Astrocyte (in vitro differentiated cells and primary cell): ENCODE measurements around the gene LSM11.

Source experiments
- CTCF ChIP-seq: IDR thresholded peaks from 2 replicates; pipeline ENCODE4 v1.5.1; 2011; ENCODE audit warnings: low read depth, mild to moderate bottlenecking, inconsistent platforms, low read length, moderate library complexity; ENCODE audit not compliant: insufficient read depth
- EZH2 ChIP-seq: IDR thresholded peaks from 2 replicates; pipeline ENCODE4 v1.6.1; 2012; ENCODE audit warnings: mild to moderate bottlenecking, low read length, inconsistent platforms; ENCODE audit not compliant: insufficient read depth

GRCh38 chr5:157793301-157793700 lies 49.8 kb downstream of the LSM11 start:
- no peak for TF ChIP-seq EZH2
- TF ChIP-seq CTCF: no peak
